ENCODE data around the gene NAE1. TPM values are rescaled to one million over a fixed set of nuclear protein-coding genes. Genes with fewer than 3 reads are reported as not detected.

The NAE1 gene
- total RNA-seq, 1 donor from 2014 or later = 397 TPM

GRCh38 chr16:66846831-66847230 is 16.1 kb upstream of the NAE1 start:
- H3K27ac ChIP-seq = no peak overlapping the region

GRCh38 chr16:66846266-66846665 is 15.5 kb upstream of the NAE1 start:
- H3K4me1 Mint-ChIP-seq = peaks cover 5% of the 10 kb centered on the region
- peaks cover 48% of the 10 kb centered on the region for H3K27me3 Mint-ChIP-seq (ENCODE audit: insufficient read depth, low read depth)
- Histone ChIP-seq H3K4me3 (no peak overlapping the region), H3F3A (ENCODE audit: low read depth) (no peaks in the 10 kb centered on the region), H3K27me3 (peaks cover 72% of the 10 kb centered on the region), H3K27ac (no peak overlapping the region), H3K36me3 (no peaks in the 10 kb centered on the region), H3K9me3 (ENCODE audit: low read depth) (no peaks in the 10 kb centered on the region), H3K4me1 (peaks cover 7% of the 10 kb centered on the region), H3K4me2 (no peak overlapping the region), H2AFZ (replicated peaks) (no peak overlapping the region), H4K20me1 (ENCODE audit: low read depth) (no peaks in the 10 kb centered on the region), H3K9ac (no peak overlapping the region), H3K79me2 (ENCODE audit: low read depth) (no peaks in the 10 kb centered on the region)
- no peak for TF ChIP-seq EZH2phosphoT487 (IDR thresholded peaks at IDR 0.05)
- no peak for TF ChIP-seq CTCF (IDR thresholded peaks at IDR 0.05)
- no peak for TF ChIP-seq EZH2 (IDR thresholded peaks at IDR 0.05)
- peak overlapping the region; percentile 33 for H3K4me3 Mint-ChIP-seq
- H3K36me3 Mint-ChIP-seq = no peaks in the 10 kb centered on the region
- H3K9me3 Mint-ChIP-seq = no peaks in the 10 kb centered on the region
- DNase-seq (ENCODE audit: low spot score) = no peak
- no peak overlapping the region for H3K27ac Mint-ChIP-seq

More at GRCh38 chr16:66846831-66847230, 16.1 kb upstream of the NAE1 start:
- no peak for TF ChIP-seq EZH2 (IDR thresholded peaks at IDR 0.05)
- TF ChIP-seq EZH2phosphoT487 (IDR thresholded peaks at IDR 0.05) = no peak
- no peak for TF ChIP-seq CTCF (IDR thresholded peaks at IDR 0.05)
- Histone ChIP-seq H3K27me3 (peaks cover 66% of the 10 kb centered on the region), H2AFZ (replicated peaks) (no peak overlapping the region), H3K9ac (no peak overlapping the region), H4K20me1 (ENCODE audit: low read depth) (no peaks in the 10 kb centered on the region), H3K4me1 (peaks cover 7% of the 10 kb centered on the region), H3F3A (ENCODE audit: low read depth) (no peaks in the 10 kb centered on the region), H3K9me3 (ENCODE audit: low read depth) (no peaks in the 10 kb centered on the region), H3K36me3 (no peaks in the 10 kb centered on the region), H3K4me3 (no peak overlapping the region), H3K4me2 (no peak overlapping the region), H3K79me2 (ENCODE audit: low read depth) (no peaks in the 10 kb centered on the region)
- H3K27ac Mint-ChIP-seq = no peak overlapping the region
- DNase-seq (ENCODE audit: low spot score) = no peak
- peaks cover 46% of the 10 kb centered on the region for H3K27me3 Mint-ChIP-seq (ENCODE audit: insufficient read depth, low read depth)
- no peaks in the 10 kb centered on the region for H3K9me3 Mint-ChIP-seq
- peaks cover 5% of the 10 kb centered on the region for H3K4me1 Mint-ChIP-seq
- H3K4me3 Mint-ChIP-seq = no peak overlapping the region
- no peaks in the 10 kb centered on the region for H3K36me3 Mint-ChIP-seq

DNA sequence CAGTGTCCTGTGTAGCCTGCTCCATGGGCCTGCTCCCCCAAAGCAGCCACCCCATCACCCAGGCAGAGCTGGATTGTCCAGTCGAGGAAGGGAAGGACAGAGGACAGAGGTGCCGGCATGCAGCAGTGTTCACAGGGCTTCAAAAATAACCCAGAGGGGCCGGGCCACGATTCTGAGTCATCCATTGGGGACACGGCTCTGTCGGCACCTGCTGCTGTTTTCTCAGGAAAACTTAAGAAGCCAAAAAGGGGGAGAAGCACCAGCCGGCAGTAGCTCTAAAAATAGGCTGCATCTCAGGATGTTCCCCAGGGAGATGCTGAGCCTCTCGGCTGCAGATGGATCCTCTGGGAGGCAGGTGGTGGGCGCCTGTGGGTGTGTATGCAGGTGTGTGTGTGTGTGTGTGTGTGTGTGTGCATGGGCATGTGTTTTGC is 15.0 kb upstream of the NAE1 start:
- Mint-ChIP-seq H3K4me1 (peaks cover 5% of the 10 kb centered on the region), H3K9me3 (no peaks in the 10 kb centered on the region), H3K27ac (no peak overlapping the region), H3K36me3 (no peaks in the 10 kb centered on the region), H3K4me3 (peak overlapping the region; percentile 33), H3K27me3 (ENCODE audit: insufficient read depth, low read depth) (peaks cover 51% of the 10 kb centered on the region)
- Histone ChIP-seq H3K79me2 (ENCODE audit: low read depth) (no peaks in the 10 kb centered on the region), H3F3A (ENCODE audit: low read depth) (no peaks in the 10 kb centered on the region), H3K4me1 (peaks cover 7% of the 10 kb centered on the region), H3K9me3 (ENCODE audit: low read depth) (no peaks in the 10 kb centered on the region), H3K4me3 (no peak overlapping the region), H3K27ac (no peak overlapping the region), H3K36me3 (no peaks in the 10 kb centered on the region), H2AFZ (replicated peaks) (no peak overlapping the region), H3K27me3 (peaks cover 76% of the 10 kb centered on the region), H4K20me1 (ENCODE audit: low read depth) (no peaks in the 10 kb centered on the region), H3K4me2 (no peak overlapping the region), H3K9ac (no peak overlapping the region)
- no peak for DNase-seq (ENCODE audit: low spot score)
- TF ChIP-seq EZH2 (IDR thresholded peaks at IDR 0.05) (no peak), EZH2phosphoT487 (IDR thresholded peaks at IDR 0.05) (no peak), CTCF (IDR thresholded peaks at IDR 0.05) (no peak)

Measured in neural progenitor cell (in vitro differentiated cells).